Stomach (tissue), 4 donors: Measurements from ENCODE around the gene ABCC5.

ENCODE experiments used
- CTCF ChIP-seq, 7 experiments: fragments of 450-650 bp in 4 of 7; fragments of 200-600 bp in 3 of 7; sonication (generic) in 3 of 7; IDR thresholded peaks; one replicate each; pipeline ENCODE4 v1.5.1; 2016 to 2019; ENCODE audit warnings: antibody characterized with exemption in 7 of 7, control low read depth in 2 of 7, mild to moderate bottlenecking in 1 of 7
- EP300 ChIP-seq: sonication (generic); formaldehyde crosslinking; IDR thresholded peaks from one replicate; pipeline ENCODE4 v1.6.1; 2017; ENCODE audit warnings: antibody characterized with exemption
- POLR2A ChIP-seq, 4 donors: fragments of 450-650 bp; IDR thresholded peaks; one replicate each; pipeline ENCODE4 v1.6.1; 2016; ENCODE audit warnings: antibody characterized with exemption in 4 of 4, control low read depth in 2 of 4, mild to moderate bottlenecking in 1 of 4, moderate library complexity in 1 of 4
- POLR2AphosphoS5 ChIP-seq, 3 donors: sonication (generic); formaldehyde crosslinking; IDR thresholded peaks; one replicate each; pipeline ENCODE4 v1.6.1; 2016; ENCODE audit warnings: antibody characterized with exemption in 3 of 3

DNA sequence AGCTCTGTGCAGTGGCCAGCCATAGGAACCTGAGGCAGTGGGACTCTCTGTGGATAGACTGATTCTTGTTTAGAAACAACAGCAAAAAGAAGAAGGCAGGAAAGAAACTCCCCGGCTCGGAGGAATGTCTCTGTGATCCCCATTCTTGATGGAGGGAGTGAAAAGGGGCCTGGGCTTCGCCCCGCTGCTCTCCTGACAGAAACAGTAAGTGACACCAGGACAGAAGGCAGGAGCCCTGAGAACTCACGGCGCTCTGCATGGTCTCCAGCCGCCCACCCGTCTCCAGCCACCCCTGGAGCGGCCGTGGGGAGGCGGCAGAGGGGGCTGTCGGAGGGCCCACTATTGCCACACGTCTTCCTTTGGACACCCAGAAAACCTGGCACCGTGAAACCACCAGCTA, 97.3 kb downstream of the ABCC5 start:
- TF ChIP-seq CTCF (IDR thresholded peaks at IDR 0.05) (no peak), EP300 (no peak), POLR2A (IDR thresholded peaks at IDR 0.05) (no peak), POLR2AphosphoS5 (IDR thresholded peaks at IDR 0.05) (no peak)
